Inflammatory macrophage (primary cell): ENCODE data around the gene TUSC2.
"Not testable (repeated sequence)": the region's sequence is repeated elsewhere in the genome, so short reads cannot be mapped to it uniquely, and the experiment has no call there.

Source experiments
- DNase-seq, 2 donors: peaks; one replicate each; pipeline ENCODE4 v3.0.0-alpha.2; 2020 to 2022

The TUSC2 gene

GRCh38 chr3:50317300-50317699 lies 10.7 kb downstream of the TUSC2 start:
- no peak for DNase-seq

GRCh38 chr3:50316657-50317242 lies 11.3 kb downstream of the TUSC2 start:
- no peak for DNase-seq

GRCh38 chr3:50314816-50315215 lies 13.2 kb downstream of the TUSC2 start:
- no peak for DNase-seq

- no peak for DNase-seq
Measured at GRCh38 chr3:50314342-50314741, 13.7 kb downstream of the TUSC2 start.

- DNase-seq, result not testable (repeated sequence)
Measured at GRCh38 chr3:50312041-50312440, 16.0 kb downstream of the TUSC2 start.

- DNase-seq, result no peak
Measured at GRCh38 chr3:50304601-50305000, 23.4 kb downstream of the TUSC2 start.

- no peak for DNase-seq
Measured at GRCh38 chr3:50303013-50303815, 24.8 kb downstream of the TUSC2 start, which contains the start of gene HYAL1. TSS of gene HYAL1 (minus strand) at chr3:50303574. CDS start at chr3:50302956, 618 bp downstream.

GRCh38 chr3:50302095-50303012 lies 25.7 kb downstream of the TUSC2 start:
- no peak for DNase-seq

- DNase-seq, result no peak
Measured at GRCh38 chr3:50300681-50301254, 27.3 kb downstream of the TUSC2 start.

- DNase-seq, result peak; percentile 91 to 93
Measured at GRCh38 chr3:50299929-50300680, 27.9 kb downstream of the TUSC2 start.

GRCh38 chr3:50299638-50299928 lies 28.4 kb downstream of the TUSC2 start:
- no peak for DNase-seq

GRCh38 chr3:50298836-50299637 lies 29.0 kb downstream of the TUSC2 start, which contains the start of the genes HYAL3 and NAA80:
TSS of gene HYAL3 (minus strand) at chr3:50299405. CDS start at chr3:50295602, 3,803 bp downstream.
TSS of gene NAA80 (minus strand) at chr3:50299405. CDS start at chr3:50297463, 1,942 bp downstream.
- peak; percentile 99 to 100 for DNase-seq

- DNase-seq, result peak in 1 of 2 donors; percentile 27
Measured at GRCh38 chr3:50297896-50298725, 29.9 kb downstream of the TUSC2 start.

GRCh38 chr3:50297384-50297775 lies 30.6 kb downstream of the TUSC2 start:
- DNase-seq, result no peak

GRCh38 chr3:50296721-50297383 lies 31.2 kb downstream of the TUSC2 start:
- no peak for DNase-seq

- DNase-seq, result no peak
Measured at GRCh38 chr3:50295553-50296431, 32.2 kb downstream of the TUSC2 start.

- DNase-seq, result no peak
Measured at GRCh38 chr3:50294492-50295403, 33.3 kb downstream of the TUSC2 start.
